Pancreas (tissue), 10 donors: ENCODE data around the gene SWT1. TPM values are rescaled to one million over a fixed set of nuclear protein-coding genes. Genes with fewer than 3 reads are reported as not detected.

Source experiments
- ATAC-seq, 4 donors: fragments of 200-7000 bp; cut with Tn5 transposase; one replicate each; pipeline versions ENCODE4 v1.8.0 to v1.9.1; 2020; ENCODE audit warnings: mild to moderate bottlenecking in 4 of 4, moderate library complexity in 4 of 4
- DNase-seq, 6 donors: peaks; one replicate each; pipeline ENCODE4 v3.0.0-alpha.2; 2020
- FAIRE-seq: peaks from 2 replicates; lab custom pipeline; 2012; peaks lifted over from hg19 to GRCh38; lab: Jason Lieb, UNC
- H3K27ac ChIP-seq, 4 donors: fragments of 200-600 bp; sonication (generic); 1 replicate in 3 of 4; 2 replicates in 1 of 4; pipeline versions ENCODE4 v1.5.0 to v1.8.0; 2020
- H3K27me3 ChIP-seq, 4 donors: fragments of 200-600 bp; one replicate each; pipeline ENCODE4 v1.8.0; 2021
- H3K36me3 ChIP-seq, 3 donors: fragments of 200-600 bp; sonication (generic) in 1 of 3; one replicate each; pipeline versions ENCODE4 v1.5.0 to v1.8.0; 2020 to 2021
- H3K4me1 ChIP-seq, 3 donors: fragments of 200-600 bp; one replicate each; pipeline ENCODE4 v1.8.0; 2021
- H3K4me3 ChIP-seq, 4 donors: fragments of 200-600 bp; sonication (generic) in 2 of 4; one replicate each; pipeline versions ENCODE4 v1.5.0 to v1.8.0; 2020 to 2021
- H3K9me3 ChIP-seq, 4 donors: fragments of 200-600 bp; one replicate each; pipeline ENCODE4 v1.8.0; 2021
- WGBS, 2 donors: extraction: QIAGEN DNeasy Blood & Tissue Kit; methylation state at CpG; one replicate each; pipeline ENCODE4 v1.1.7; 2013; 5-methylcytosine and 5-hydroxymethylcytosine counted together
- intact Hi-C, 3 donors: fragments of 100-400 bp; cut with DNase I; formaldehyde crosslinking; loops; one replicate each; pipeline versions ENCODE4 v1.11.1 to v1.14.2; 2022
- polyA plus RNA-seq, 2 donors: library from polyadenylated mRNA; stranded (reverse); fragments of 200-250 nt; gene quantifications; one replicate each; pipeline ENCODE4 v1.2.3, GENCODE V29; 2013
- total RNA-seq, 6 donors: library from RNA; stranded (reverse); fragmentation: NEBNext Ultra II Directional in 4 of 6; extraction: Animal tissue kit (Norgen Biotek cat#: 25700) in 4 of 6; gene quantifications; one replicate each; pipeline versions ENCODE4 v1.2.1 to v1.2.4, GENCODE V29; 2021 to 2023
- TF ChIP-seq, protein P1 (sequence below), 4 donors: fragments of 200-600 bp; sonication (generic) in 3 of 4; IDR thresholded peaks; one replicate each; pipeline versions ENCODE4 v1.5.0 to v1.8.0; 2021; ENCODE audit warnings: antibody characterized with exemption in 4 of 4
- donor health status: healthy with polysubstance abuse.
- donor health status: DM: no; HTN: no; CAD: no; lungs with moderate emphysema.
- donor health status: DM: no; HTN: no; CAD: no.
- donor health status: control.
- donor health status: control.
- donor health status: Bipolar disorder and iron deficiency.
- donor health status: DM: yes; HTN: yes; CAD: no.
- donor health status: DM: no; HTN: no; CAD: no.
- donor health status: DM: no; HTN: no; CAD: no.
- donor health status: DM: yes; HTN: yes; CAD: no.

The SWT1 gene
- total and polyA plus RNA-seq, 8 donors: 2.5 to 9.3 (median 8.4) TPM

DNA sequence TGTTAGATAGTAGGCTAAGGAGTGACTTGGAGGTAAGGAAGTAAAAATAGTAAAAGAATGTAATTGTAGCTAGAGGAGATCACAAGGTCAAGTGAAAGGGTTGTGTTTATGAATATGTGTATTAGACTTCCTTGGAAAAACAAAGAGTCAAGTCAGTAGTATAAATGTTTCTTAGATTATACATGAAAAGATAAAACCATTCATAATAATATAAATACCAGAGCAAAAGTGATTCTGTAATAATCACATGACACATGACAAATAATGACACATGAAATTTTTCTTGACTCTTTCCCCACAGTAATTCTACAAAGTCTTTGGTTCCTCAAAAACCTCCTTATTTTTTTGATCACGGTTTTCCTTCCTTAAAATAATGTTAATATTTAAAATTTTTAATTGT, 103.6 kb downstream of the SWT1 start:
- no peak overlapping the region for H3K4me3 ChIP-seq
- intact Hi-C loops: no loop called here
- 89 to 90% methylated on average over 1 of the region's 1 CpG for WGBS, 2 donors
- H3K4me1 ChIP-seq: no peaks in the 10 kb centered on the region
- DNase-seq (no peak), ATAC-seq (no peak), FAIRE-seq (no peak)
- TF ChIP-seq, protein P1, sequence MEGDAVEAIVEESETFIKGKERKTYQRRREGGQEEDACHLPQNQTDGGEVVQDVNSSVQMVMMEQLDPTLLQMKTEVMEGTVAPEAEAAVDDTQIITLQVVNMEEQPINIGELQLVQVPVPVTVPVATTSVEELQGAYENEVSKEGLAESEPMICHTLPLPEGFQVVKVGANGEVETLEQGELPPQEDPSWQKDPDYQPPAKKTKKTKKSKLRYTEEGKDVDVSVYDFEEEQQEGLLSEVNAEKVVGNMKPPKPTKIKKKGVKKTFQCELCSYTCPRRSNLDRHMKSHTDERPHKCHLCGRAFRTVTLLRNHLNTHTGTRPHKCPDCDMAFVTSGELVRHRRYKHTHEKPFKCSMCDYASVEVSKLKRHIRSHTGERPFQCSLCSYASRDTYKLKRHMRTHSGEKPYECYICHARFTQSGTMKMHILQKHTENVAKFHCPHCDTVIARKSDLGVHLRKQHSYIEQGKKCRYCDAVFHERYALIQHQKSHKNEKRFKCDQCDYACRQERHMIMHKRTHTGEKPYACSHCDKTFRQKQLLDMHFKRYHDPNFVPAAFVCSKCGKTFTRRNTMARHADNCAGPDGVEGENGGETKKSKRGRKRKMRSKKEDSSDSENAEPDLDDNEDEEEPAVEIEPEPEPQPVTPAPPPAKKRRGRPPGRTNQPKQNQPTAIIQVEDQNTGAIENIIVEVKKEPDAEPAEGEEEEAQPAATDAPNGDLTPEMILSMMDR (IDR thresholded peaks at IDR 0.05): no peak
- H3K9me3 ChIP-seq: no peaks in the 10 kb centered on the region
- H3K36me3 ChIP-seq: no peaks in the 10 kb centered on the region
- no peak overlapping the region for H3K27ac ChIP-seq
- no peaks in the 10 kb centered on the region for H3K27me3 ChIP-seq

GRCh38 chr1:185262151-185262550, 105.2 kb downstream of the SWT1 start:
- H3K4me3 ChIP-seq: no peak overlapping the region
- TF ChIP-seq, protein P1 (IDR thresholded peaks at IDR 0.05): no peak
- no peak for FAIRE-seq
- WGBS, 2 donors: 94 to 97% methylated on average over 1 of the region's 1 CpG
- intact Hi-C loops: no loop called here
- no peak for DNase-seq
- no peaks in the 10 kb centered on the region for H3K9me3 ChIP-seq
- H3K27me3 ChIP-seq: no peaks in the 10 kb centered on the region
- no peaks in the 10 kb centered on the region for H3K4me1 ChIP-seq
- H3K36me3 ChIP-seq: no peaks in the 10 kb centered on the region
- no peak for ATAC-seq
- no peak overlapping the region for H3K27ac ChIP-seq

GRCh38 chr1:185263292-185263691, 106.3 kb downstream of the SWT1 start:
- TF ChIP-seq, protein P1 (IDR thresholded peaks at IDR 0.05): no peak
- ATAC-seq: no peak
- intact Hi-C loops: no loop called here
- Histone ChIP-seq H3K27me3 (no peaks in the 10 kb centered on the region), H3K27ac (no peak overlapping the region), H3K4me1 (no peaks in the 10 kb centered on the region), H3K9me3 (no peaks in the 10 kb centered on the region), H3K4me3 (no peak overlapping the region), H3K36me3 (no peaks in the 10 kb centered on the region)
- no peak for FAIRE-seq
- WGBS, 2 donors: 92 to 93% methylated on average over 3 of the region's 3 CpGs
- DNase-seq: no peak

GRCh38 chr1:185263780-185264179, 106.8 kb downstream of the SWT1 start:
- Histone ChIP-seq H3K4me1 (no peaks in the 10 kb centered on the region), H3K27me3 (no peaks in the 10 kb centered on the region), H3K4me3 (no peak overlapping the region), H3K36me3 (no peaks in the 10 kb centered on the region), H3K27ac (no peak overlapping the region), H3K9me3 (no peaks in the 10 kb centered on the region)
- 92 to 97% methylated on average over 1 of the region's 1 CpG for WGBS, 2 donors
- ATAC-seq (no peak), FAIRE-seq (no peak), DNase-seq (no peak)
- TF ChIP-seq, protein P1 (IDR thresholded peaks at IDR 0.05): no peak
- intact Hi-C loops: no loop called here

DNA sequence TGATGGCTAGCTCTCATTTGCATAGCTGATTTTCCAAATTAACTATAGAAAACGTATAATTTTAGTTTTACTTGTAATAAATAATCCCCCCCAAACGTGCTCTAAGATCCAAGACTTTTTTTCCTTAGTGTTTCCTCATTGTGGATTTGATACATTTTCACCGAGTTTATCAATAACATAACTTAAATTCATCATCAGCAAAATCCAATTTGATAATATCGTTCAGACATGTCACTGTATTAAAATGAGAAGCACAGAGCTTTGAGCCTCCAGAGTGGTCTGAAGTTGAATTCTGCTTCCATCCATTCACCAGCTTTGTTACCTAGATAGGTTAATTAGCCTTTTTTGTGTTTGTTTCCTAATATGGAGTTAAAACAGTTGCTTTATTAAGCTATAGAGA, 108.3 kb downstream of the SWT1 start:
- TF ChIP-seq, protein P1 (IDR thresholded peaks at IDR 0.05): no peak
- Histone ChIP-seq H3K4me1 (no peaks in the 10 kb centered on the region), H3K27me3 (no peaks in the 10 kb centered on the region), H3K9me3 (no peaks in the 10 kb centered on the region), H3K27ac (no peak overlapping the region), H3K4me3 (no peak overlapping the region), H3K36me3 (no peaks in the 10 kb centered on the region)
- 94 to 95% methylated on average over 4 of the region's 4 CpGs for WGBS, 2 donors
- FAIRE-seq (no peak), ATAC-seq (no peak), DNase-seq (no peak)
- intact Hi-C loops: no loop called here
